Hepatocyte (in vitro differentiated cells): Measurements from ENCODE around the gene PDE4D. TPM values are rescaled to one million over a fixed set of nuclear protein-coding genes. Genes with fewer than 3 reads are reported as not detected.

Experiments
- DNase-seq: peaks from one replicate; pipeline ENCODE4 v3.0.0-alpha.2; 2016; ENCODE audit warnings: low spot score
- H2AFZ ChIP-seq: fragments of 200-600 bp; sonication (generic); 2 replicates; pipeline ENCODE4 v1.6.0; 2016; ENCODE audit warnings: antibody characterized with exemption, mild to moderate bottlenecking
- H3K27ac ChIP-seq: fragments of 200-600 bp; sonication (generic); 2 replicates; pipeline ENCODE4 v1.5.1; 2016; ENCODE audit warnings: mild to moderate bottlenecking
- H3K27me3 ChIP-seq: fragments of 200-600 bp; sonication (generic); 2 replicates; pipeline ENCODE4 v1.6.1; 2016
- H3K36me3 ChIP-seq: fragments of 200-600 bp; sonication (generic); replicated peaks from 2 replicates; pipeline ENCODE4 v1.5.1; 2016; ENCODE audit warnings: low read depth; ENCODE audit not compliant: insufficient read depth
- H3K4me1 ChIP-seq: fragments of 200-600 bp; sonication (generic); 2 replicates; pipeline ENCODE4 v1.5.1; 2016; ENCODE audit warnings: mild to moderate bottlenecking, moderate library complexity; ENCODE audit not compliant: insufficient read depth
- H3K4me2 ChIP-seq: fragments of 200-600 bp; sonication (generic); 2 replicates; pipeline ENCODE4 v1.6.0; 2016
- H3K4me3 ChIP-seq: fragments of 200-600 bp; sonication (generic); 2 replicates; pipeline ENCODE4 v1.5.1; 2016; ENCODE audit warnings: mild to moderate bottlenecking
- H3K79me2 ChIP-seq: fragments of 200-600 bp; sonication (generic); 2 replicates; pipeline ENCODE4 v1.6.0; 2017; ENCODE audit warnings: mild to moderate bottlenecking
- H3K9me2 ChIP-seq: fragments of 200-600 bp; sonication (generic); replicated peaks from 2 replicates; pipeline ENCODE4 v1.6.0; 2017; ENCODE audit warnings: mild to moderate bottlenecking; ENCODE audit not compliant: insufficient read depth
- H3K9me3 ChIP-seq: fragments of 200-600 bp; sonication (generic); 2 replicates; pipeline ENCODE4 v1.5.1; 2016; ENCODE audit warnings: low read depth, mild to moderate bottlenecking
- H4K20me1 ChIP-seq: fragments of 200-600 bp; sonication (generic); 2 replicates; pipeline ENCODE4 v1.6.0; 2016; ENCODE audit warnings: mild to moderate bottlenecking; ENCODE audit not compliant: insufficient read depth, poor library complexity, severe bottlenecking
- CTCF ChIP-seq: fragments of 200-600 bp; sonication (generic); IDR thresholded peaks from 2 replicates; pipeline ENCODE4 v1.5.1; 2016; ENCODE audit warnings: antibody characterized with exemption, mild to moderate bottlenecking; ENCODE audit not compliant: poor library complexity
- EZH2 ChIP-seq: fragments of 200-600 bp; sonication (generic); IDR thresholded peaks from 2 replicates; pipeline ENCODE4 v1.6.1; 2016; ENCODE audit warnings: antibody characterized with exemption, mild to moderate bottlenecking, borderline replicate concordance
- EZH2phosphoT487 ChIP-seq: fragments of 200-600 bp; sonication (generic); IDR thresholded peaks from one replicate; pipeline ENCODE4 v1.6.1; 2018; ENCODE audit warnings: antibody characterized with exemption, mild to moderate bottlenecking, low read depth, moderate library complexity; ENCODE audit not compliant: unreplicated experiment, severe bottlenecking
- WGBS: methylation state at CpG from one replicate; pipeline ENCODE4 v1.1.6; 2016; ENCODE audit warnings: low lambda C conversion rate; ENCODE audit errors: missing lambda C conversion rate; 5-methylcytosine and 5-hydroxymethylcytosine counted together
- polyA plus RNA-seq: library from polyadenylated mRNA; unstranded; fragments of >200 nt; fragmentation: Nextera tagmentation; extraction: Ambion mirVana; gene quantifications from 2 replicates; pipeline ENCODE4 v1.2.1, GENCODE V29; 2016
- total RNA-seq: library from RNA; depleted of rRNA; stranded (reverse); fragments of >200 nt; gene quantifications from 2 replicates; pipeline ENCODE4 v1.2.3, GENCODE V29; 2014

Gene PDE4D
- total and polyA plus RNA-seq, 2 experiments from 2014 or later, result 14.5 to 45.2 TPM

- 90% methylated on average over 4 of the region's 4 CpGs for WGBS
- TF ChIP-seq EZH2phosphoT487, result no peak
- no peak for TF ChIP-seq CTCF
- no peak for TF ChIP-seq EZH2
- Histone ChIP-seq H3K36me3 (no peaks in the 10 kb centered on the region), H2AFZ (no peak overlapping the region), H3K27me3 (no peaks in the 10 kb centered on the region), H3K9me3 (no peaks in the 10 kb centered on the region), H3K4me3 (no peak overlapping the region), H3K9me2 (no peaks in the 10 kb centered on the region), H3K4me1 (no peaks in the 10 kb centered on the region), H4K20me1 (no peaks in the 10 kb centered on the region), H3K4me2 (no peak overlapping the region), H3K79me2 (no peaks in the 10 kb centered on the region), H3K27ac (no peak overlapping the region)
- DNase-seq, result no peak
These were observed 825.4 kb downstream of the PDE4D start for GRCh38 chr5:59067956-59068656.

DNA sequence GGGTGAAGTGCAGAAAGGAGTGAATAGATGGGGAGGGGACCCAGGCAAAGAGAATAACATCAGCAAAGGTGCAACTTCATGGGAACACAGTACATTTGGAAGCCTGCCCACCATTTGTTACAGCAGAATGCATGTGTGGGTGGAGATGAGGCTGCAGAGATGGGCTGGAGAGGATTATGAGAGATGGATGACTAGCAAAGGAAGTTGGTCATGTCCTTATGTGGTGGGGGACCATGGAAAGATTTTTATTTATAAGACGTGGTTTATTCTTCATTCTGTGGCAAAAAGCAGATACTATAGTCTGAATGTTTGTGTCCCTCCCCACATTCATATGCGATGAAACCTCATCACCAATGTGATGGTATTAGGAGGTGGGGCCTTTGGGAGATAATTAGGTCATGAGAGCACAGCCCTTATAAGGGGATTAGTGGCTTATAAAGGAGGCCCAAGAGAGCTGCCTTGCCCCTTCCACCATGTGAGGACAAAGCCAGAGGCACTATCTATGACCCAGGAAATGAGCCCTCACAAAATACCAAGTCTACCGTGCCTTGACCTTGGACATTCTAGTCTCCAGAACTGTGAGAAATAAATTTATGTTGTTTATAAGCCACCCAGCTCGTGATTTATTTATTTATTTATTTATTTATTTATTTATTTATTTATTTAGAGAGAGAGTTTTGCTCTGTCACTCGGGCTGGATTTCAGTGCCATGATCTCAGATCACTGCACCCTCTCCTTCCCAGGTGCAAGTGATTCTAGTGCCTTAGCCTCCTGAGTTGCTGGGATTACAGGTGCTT lies 827.0 kb downstream of the PDE4D start:
- no peaks in the 10 kb centered on the region for H3K79me2 ChIP-seq
- no peaks in the 10 kb centered on the region for H3K27me3 ChIP-seq
- H4K20me1 ChIP-seq, result no peaks in the 10 kb centered on the region
- TF ChIP-seq EZH2 (no peak), EZH2phosphoT487 (no peak), CTCF (no peak)
- H3K9me3 ChIP-seq, result no peaks in the 10 kb centered on the region
- H3K4me1 ChIP-seq, result no peaks in the 10 kb centered on the region
- no peak overlapping the region for H2AFZ ChIP-seq
- no peaks in the 10 kb centered on the region for H3K9me2 ChIP-seq
- H3K4me2 ChIP-seq, result no peak overlapping the region
- no peak overlapping the region for H3K4me3 ChIP-seq
- H3K27ac ChIP-seq, result no peak overlapping the region
- DNase-seq, result no peak
- no peaks in the 10 kb centered on the region for H3K36me3 ChIP-seq
- 96% methylated on average over 5 of the region's 5 CpGs for WGBS

DNA sequence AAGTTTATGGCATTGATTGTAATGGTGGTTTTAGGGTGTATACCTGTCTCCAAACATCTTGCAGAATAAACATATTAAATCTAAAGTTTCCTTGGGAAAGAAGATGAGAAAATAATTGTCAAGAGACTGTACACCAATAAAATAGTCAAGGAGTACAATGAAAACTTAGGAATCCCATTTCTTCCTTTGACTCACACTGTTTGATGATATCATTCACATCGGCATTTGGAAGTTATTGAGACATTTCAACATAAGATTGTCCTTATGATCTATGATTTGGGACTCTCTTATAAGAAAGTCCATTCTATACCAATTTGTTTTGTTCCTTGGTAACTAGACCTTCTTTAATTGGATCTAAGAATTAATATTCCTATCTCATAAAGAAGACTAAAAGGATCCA lies 828.0 kb downstream of the PDE4D start:
- H3K4me1 ChIP-seq, result no peaks in the 10 kb centered on the region
- WGBS, result 93% methylated on average over 1 of the region's 1 CpG
- H3K79me2 ChIP-seq, result no peaks in the 10 kb centered on the region
- no peaks in the 10 kb centered on the region for H3K9me3 ChIP-seq
- no peak overlapping the region for H3K4me3 ChIP-seq
- TF ChIP-seq EZH2 (no peak), EZH2phosphoT487 (no peak), CTCF (no peak)
- no peak overlapping the region for H3K4me2 ChIP-seq
- no peak overlapping the region for H2AFZ ChIP-seq
- no peaks in the 10 kb centered on the region for H3K36me3 ChIP-seq
- no peaks in the 10 kb centered on the region for H3K27me3 ChIP-seq
- DNase-seq, result no peak
- H3K9me2 ChIP-seq, result no peaks in the 10 kb centered on the region
- H3K27ac ChIP-seq, result no peak overlapping the region
- no peaks in the 10 kb centered on the region for H4K20me1 ChIP-seq
